Fibroblast of lung (primary cell): ENCODE measurements around the gene PKIG.

Source experiments
- EZH2 ChIP-seq: IDR thresholded peaks from 2 replicates; pipeline ENCODE4 v1.5.1; 2012; ENCODE audit warnings: low read length, control low read depth, mild to moderate bottlenecking; ENCODE audit errors: missing control alignments
- TF ChIP-seq, protein P1 (sequence below), 2 donors: IDR thresholded peaks in 1 of 2; conservative IDR thresholded peaks in 1 of 2; 1 replicate in 1 of 2; 2 replicates in 1 of 2; pipeline ENCODE4 v1.5.1; 2011 to 2012; ENCODE audit warnings: low read length in 2 of 2, control low read depth in 1 of 2, inconsistent platforms in 1 of 2, low read depth in 1 of 2, mild to moderate bottlenecking in 1 of 2

DNA sequence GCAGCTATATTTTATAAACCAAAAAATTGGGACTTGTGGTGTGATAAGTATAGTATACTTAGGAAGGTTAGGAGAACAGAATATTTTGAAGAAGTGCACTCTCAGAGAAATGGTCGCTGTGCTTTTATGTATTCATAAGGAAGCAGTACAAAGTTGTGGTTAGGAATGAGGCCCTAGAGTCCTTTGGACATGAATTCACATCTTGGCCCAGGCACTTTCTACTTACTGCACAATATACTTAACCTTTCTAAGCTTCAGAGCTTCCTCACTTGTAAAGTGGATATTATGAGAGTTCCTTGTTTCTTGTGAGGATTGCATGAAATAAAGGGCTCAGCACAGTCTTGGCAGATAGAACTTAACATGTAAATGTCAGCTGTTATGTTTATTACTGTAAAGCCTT, 39.5 kb upstream of the PKIG start:
- TF ChIP-seq, protein P1, sequence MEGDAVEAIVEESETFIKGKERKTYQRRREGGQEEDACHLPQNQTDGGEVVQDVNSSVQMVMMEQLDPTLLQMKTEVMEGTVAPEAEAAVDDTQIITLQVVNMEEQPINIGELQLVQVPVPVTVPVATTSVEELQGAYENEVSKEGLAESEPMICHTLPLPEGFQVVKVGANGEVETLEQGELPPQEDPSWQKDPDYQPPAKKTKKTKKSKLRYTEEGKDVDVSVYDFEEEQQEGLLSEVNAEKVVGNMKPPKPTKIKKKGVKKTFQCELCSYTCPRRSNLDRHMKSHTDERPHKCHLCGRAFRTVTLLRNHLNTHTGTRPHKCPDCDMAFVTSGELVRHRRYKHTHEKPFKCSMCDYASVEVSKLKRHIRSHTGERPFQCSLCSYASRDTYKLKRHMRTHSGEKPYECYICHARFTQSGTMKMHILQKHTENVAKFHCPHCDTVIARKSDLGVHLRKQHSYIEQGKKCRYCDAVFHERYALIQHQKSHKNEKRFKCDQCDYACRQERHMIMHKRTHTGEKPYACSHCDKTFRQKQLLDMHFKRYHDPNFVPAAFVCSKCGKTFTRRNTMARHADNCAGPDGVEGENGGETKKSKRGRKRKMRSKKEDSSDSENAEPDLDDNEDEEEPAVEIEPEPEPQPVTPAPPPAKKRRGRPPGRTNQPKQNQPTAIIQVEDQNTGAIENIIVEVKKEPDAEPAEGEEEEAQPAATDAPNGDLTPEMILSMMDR (conservative IDR thresholded peaks at IDR 0.05 in 1 of 2, IDR thresholded peaks at IDR 0.05 in 1 of 2; ENCODE audit: low read depth in 1 of 2, low read length in 2 of 2): no peak
- no peak for TF ChIP-seq EZH2
